HG02623 (cell line): Measurements from ENCODE around the gene BDP1.
"Not testable (repeated sequence)": the region's sequence is repeated elsewhere in the genome, so short reads cannot be mapped to it uniquely, and the experiment has no call there.

Source experiments
- ATAC-seq: cut with Tn5 transposase; IDR thresholded peaks from one replicate; pipeline ENCODE4 v1.9.1; 2021; ENCODE audit warnings: moderate library complexity; ENCODE audit not compliant: unreplicated experiment

Gene BDP1

GRCh38 chr5:71569748-71570509 is 114.5 kb downstream of the BDP1 start:
- ATAC-seq: no peak

GRCh38 chr5:71571811-71572210 is 116.4 kb downstream of the BDP1 start:
- not testable (repeated sequence) for ATAC-seq

DNA sequence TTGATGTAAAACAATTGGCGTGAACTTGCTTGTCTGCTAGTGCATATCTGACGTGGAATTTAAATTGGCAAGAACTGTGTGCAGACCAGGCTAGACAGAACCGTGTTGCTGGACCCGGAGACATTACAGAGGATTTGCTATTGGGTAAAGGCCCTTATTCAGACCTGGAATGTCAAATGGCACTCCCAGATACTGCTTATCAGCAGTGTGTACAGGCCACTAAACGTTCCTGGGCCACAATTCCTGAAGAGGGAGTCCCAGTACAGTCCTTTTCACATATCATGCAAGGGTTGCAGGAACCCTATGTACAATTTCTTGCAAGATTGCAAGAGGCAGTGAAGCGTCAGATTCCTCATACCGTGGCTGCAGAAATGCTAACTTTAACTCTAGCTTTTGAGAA is 118.1 kb downstream of the BDP1 start:
- ATAC-seq: no peak

DNA sequence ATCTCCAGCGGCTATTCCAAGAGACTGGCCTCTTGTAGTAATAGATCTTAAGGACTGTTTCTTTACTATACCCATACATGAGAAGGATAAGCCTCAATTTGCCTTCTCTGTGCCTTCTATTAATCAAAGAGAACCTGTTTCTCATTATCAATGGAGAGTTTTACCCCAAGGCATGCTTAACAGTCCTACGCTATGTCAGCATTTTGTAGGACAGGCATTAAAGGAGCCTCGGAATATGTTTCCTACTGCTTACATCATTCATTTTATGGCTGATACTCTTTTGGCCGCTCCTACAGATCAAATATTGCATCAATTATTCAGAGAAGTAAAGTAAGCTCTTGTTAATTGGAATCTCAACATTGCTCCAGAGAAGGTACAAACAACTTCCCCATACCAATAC is 120.1 kb downstream of the BDP1 start:
- ATAC-seq: not testable (repeated sequence)

GRCh38 chr5:71576241-71576640 is 120.8 kb downstream of the BDP1 start:
- ATAC-seq: no peak

DNA sequence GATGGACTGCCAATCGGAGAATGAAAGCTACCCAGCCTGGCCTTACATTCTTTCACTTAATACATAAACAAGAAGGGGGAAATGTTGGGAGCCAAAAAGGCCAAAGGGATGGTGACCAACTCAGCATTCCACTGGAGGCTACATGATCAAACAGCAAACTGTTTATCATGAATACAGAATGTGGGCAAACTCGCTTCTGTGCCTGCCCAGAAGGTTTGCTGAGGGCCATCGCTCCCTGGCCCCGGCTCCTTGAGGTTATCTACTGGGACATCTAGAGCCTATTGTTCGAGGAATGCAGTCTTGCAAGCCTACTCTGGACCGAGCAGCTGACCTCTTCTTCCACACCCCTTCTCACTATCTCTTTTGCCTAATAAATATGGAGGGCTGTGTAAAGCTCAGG is 122.4 kb downstream of the BDP1 start:
- ATAC-seq: not testable (repeated sequence)

DNA sequence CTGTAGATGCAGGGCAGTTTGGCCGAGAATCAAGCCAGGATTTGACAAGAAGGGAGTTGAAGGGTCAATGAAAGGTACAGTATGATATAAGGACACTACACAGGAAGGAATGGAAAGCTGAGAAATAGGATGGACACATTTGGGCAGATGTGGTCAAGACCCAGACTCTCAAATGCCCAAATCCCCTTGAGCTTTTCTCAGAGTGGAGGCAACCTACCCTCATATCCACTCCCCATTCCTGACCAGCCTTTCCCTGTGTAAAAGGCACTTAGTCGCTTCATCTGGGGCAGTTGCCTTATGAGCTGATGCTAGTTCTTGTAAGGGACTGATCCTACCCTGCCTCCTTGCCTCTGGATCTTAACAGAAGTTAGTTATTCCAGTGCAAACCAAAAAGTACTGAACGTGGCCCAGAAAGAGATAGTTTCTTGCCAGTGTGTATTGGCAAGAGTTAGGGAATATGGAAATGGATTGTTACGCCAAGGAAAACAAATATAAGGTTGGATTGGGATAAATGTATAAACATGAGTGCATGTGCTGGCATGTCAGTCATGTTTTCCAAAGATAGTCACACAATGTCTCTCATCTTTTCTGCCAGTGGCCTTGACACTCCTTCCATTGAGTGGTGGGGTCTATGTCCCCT is 127.6 kb downstream of the BDP1 start:
- no peak for ATAC-seq

DNA sequence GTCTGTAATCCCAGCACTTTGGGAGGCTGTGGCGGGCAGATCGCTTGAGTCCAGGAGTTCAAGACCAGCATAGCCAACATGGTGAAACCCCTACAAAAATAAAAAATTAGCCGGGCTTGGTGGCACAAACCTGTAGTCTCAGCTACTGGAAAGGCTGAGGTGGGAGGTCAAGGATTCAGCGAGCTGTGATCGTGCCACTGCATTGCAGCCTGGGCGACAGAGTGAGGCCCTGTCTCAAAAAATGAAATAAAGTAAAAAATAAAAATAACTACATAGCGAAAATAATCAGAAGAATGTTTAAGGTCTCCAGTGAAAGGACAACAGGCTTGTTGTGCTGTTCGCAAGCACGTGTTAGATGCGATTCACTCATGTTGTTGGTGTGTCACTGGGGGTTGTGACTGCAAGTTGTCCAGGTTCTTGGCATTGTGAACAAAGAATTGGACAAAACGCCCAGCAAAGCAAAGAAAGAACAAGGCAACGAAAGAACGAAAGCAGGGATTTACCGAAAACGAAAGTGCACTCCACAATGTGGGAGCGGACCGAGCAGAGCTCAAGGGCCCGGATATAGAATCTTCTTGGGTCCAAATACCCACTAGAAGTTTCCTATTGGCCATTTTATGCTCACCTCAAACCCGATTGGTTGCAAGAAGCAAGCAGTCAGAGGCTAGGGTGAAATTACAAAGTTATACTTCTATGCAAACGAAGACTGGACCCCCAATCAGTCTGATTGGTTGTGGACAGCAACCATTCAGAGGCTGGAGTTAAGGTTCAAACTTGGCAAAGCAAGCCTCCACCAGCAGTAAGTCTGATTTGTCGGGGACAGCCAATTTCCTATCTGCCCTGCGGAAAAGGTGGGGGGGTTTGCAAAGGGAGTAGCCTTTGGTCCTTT is 130.8 kb downstream of the BDP1 start:
- peak; percentile 2 for ATAC-seq

DNA sequence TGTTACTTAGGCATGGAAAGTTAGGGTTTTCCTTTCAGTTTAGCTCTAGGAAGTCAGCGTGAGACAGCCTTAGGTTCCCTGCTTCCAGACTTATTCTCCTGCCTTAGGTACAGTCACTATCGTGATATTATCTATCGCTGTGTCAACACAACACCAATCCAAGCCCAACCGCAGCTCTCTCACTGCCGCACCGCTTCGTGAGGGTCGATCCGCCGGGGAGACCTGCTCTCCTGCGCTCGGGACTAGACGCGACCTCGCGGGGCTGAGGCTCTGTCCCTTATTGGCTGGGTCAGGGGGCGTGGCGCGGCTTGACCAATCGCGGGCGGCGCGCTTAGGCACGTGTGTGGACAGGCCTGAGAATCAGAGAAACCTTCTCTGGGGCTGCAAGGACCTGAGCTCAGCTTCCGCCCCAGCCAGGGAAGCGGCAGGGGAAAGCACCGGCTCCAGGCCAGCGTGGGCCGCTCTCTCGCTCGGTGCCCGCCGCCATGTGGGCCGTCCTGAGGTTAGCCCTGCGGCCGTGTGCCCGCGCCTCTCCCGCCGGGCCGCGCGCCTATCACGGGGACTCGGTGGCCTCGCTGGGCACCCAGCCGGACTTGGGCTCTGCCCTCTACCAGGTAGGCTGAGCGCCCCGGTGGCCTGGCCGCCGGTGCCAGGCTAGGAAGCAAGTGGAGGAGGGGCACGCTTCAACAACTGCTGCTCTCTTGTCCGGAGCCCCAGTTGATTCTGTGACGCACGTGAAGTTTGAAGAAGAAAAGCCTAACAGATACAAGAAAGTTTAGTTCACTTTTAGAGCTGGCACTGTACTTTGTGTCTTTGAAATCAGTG is 131.7 kb downstream of the BDP1 start, which contains the start of gene MCCC2:
Gene MCCC2, plus strand, starts transcription at position 400 of the 825 bp plus-strand sequence. Its CDS starts 86 bp downstream, at position 486.
- peak; percentile 96 for ATAC-seq

GRCh38 chr5:71587766-71588532 is 132.5 kb downstream of the BDP1 start:
- ATAC-seq: peak; percentile 0

DNA sequence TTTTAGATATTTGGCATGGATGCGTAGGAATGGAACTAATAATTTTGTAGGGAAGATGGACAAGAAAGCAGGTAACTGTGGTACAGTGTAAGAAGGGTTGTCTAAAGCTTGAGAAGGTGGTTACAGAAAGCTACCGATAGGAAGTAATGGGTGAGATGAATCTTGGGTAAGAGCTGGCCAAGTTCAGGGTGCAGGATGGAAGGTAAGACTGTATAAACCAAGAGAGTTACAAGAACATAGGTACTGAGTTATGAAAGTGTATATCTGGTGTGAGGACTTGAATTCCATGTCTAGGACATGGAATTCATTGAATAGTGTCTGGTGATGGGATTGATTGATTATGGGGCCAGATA is 133.1 kb downstream of the BDP1 start:
- no peak for ATAC-seq

GRCh38 chr5:71589903-71590302 is 134.5 kb downstream of the BDP1 start:
- no peak for ATAC-seq

- no peak for ATAC-seq
Observed at GRCh38 chr5:71591100-71591499, 135.6 kb downstream of the BDP1 start.

GRCh38 chr5:71596169-71596568 is 140.7 kb downstream of the BDP1 start:
- no peak for ATAC-seq

- ATAC-seq: no peak
Observed at GRCh38 chr5:71597001-71597400, 141.6 kb downstream of the BDP1 start.

DNA sequence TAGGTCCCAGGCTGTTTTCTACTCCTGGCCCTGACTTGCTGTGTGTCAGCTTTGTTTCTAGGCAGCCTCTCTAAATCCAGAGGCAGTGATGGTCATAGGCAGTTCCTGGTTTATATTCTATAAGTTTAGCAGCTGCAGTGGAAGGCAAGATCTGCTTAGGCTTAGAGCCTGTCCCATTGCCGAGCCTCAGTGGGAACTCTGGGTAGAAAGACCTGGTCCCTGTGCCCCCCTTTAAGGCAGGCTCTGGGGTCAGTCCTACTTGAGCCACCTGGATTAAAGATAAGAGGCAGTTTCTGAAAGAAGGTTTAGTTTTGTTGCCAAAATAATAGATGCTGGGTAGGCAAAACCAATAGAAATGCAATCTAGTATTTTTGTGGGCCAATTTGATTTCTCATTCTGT is 145.3 kb downstream of the BDP1 start:
- ATAC-seq: no peak

DNA sequence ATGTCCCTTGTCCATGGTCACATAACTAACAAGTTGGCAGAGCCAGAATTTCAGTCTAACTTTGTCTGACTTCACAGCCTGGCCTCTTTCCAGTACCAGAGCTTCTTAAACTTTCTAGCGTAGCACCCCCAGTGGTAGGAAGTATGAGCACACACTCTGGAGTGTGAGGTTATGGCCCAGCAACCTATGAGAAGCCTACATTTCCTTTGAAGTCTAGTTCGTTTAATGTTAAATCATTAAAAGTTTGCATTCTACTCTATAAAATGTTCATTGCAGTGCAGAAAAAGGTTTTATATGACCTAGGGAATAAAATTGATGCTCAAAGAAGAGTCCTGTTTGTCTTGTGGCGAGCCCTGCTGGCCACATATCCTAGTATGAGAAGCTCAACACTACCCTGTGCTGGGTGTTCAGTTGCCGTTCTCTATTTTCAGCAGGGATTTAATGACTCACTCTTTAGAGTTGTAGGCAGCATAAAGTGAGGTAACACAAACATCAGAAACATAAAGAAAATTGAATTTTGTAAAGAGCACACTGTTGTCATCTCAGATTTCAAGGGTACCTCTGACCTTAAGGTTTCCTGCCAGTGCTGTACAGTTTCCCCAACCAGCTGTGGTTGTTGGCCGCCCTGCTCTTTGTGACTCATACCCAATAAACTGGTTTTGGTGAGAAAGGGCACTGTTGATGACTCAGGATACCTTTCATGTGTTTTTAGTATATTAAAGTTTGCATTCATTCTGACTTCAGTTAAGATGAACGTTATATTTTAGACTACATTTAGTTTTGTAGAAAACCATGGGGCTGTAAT is 146.0 kb downstream of the BDP1 start:
- peak; percentile 96 for ATAC-seq

GRCh38 chr5:71609916-71610315 is 154.5 kb downstream of the BDP1 start:
- not testable (repeated sequence) for ATAC-seq

DNA sequence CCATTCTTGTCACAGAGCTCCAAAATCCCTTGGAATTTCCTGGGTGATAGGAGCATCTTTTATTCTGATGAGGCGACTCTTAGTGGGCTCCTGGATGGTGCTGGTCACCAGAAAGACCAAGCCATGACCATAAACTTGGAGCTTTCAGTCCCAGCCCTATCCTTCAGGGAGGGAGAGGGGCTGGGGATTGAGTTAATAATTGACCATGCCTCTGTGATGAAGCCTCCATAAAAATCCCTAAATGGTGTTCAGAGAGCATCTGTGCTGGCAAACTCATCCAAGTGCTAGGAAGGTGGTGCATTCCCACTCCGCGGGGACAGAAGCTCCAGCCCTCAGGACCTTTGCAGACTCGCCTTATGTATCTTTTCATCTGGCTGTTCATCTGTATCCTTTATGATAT is 160.4 kb downstream of the BDP1 start:
- no peak for ATAC-seq
